GM21515 (cell line): ENCODE results near the gene NME3.
"Not testable (repeated sequence)": the region's sequence is repeated elsewhere in the genome, so short reads cannot be mapped to it uniquely, and the experiment has no call there.

Experiments
- ATAC-seq: cut with Tn5 transposase; IDR thresholded peaks from one replicate; pipeline ENCODE4 v1.9.1; 2021; ENCODE audit not compliant: unreplicated experiment

The NME3 gene

GRCh38 chr16:1754204-1754603, 17.1 kb downstream of the NME3 start:
- ATAC-seq = no peak

DNA sequence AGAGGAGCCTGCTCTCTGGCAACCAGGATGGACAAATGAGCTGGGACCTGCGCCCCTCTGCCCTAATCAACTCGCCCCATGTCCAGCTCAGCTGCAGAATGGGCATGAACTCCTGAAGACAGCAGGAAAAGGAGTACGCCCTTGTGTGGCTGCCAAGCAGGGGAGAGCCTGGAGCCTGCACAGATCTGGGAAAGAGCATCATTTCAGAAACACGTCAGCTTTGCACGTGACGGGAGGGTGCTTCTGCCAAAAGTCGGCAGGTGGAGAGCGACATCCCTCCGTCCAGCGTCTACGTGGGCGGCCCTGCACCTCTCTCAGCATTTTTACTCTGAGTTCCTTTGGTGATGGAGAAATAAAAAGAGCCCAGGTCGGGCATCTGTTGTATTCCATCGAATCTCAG, 18.5 kb downstream of the NME3 start:
- ATAC-seq = no peak

GRCh38 chr16:1751946-1752345, 19.4 kb downstream of the NME3 start:
- ATAC-seq = no peak

GRCh38 chr16:1749152-1750117, 21.9 kb downstream of the NME3 start:
- ATAC-seq = no peak

DNA sequence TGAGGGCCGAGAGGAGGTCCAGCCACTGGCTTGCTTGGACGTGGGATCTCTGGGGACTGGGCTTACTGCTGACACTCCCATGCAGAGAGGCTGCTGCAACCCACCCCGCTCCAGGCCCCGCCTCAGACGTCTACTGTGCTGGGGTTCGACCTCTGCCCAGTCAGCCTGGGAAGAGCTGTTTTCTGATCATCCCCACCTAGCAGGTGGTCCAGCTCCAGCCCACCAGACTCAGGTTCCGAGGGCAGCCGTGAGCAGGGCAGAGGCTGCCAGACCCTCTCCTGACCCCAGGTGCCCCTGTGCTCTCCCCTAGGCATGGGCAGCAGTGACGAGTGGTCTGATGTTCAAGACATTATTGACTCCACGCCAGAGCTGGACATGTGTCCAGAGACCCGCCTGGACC, 23.4 kb downstream of the NME3 start:
- ATAC-seq = no peak

- no peak for ATAC-seq
These were observed 24.6 kb downstream of the NME3 start for GRCh38 chr16:1746693-1747195.

- ATAC-seq = no peak
These were observed 25.2 kb downstream of the NME3 start for GRCh38 chr16:1745900-1746692.

- ATAC-seq = no peak
These were observed 26.0 kb downstream of the NME3 start for GRCh38 chr16:1745181-1745899.

DNA sequence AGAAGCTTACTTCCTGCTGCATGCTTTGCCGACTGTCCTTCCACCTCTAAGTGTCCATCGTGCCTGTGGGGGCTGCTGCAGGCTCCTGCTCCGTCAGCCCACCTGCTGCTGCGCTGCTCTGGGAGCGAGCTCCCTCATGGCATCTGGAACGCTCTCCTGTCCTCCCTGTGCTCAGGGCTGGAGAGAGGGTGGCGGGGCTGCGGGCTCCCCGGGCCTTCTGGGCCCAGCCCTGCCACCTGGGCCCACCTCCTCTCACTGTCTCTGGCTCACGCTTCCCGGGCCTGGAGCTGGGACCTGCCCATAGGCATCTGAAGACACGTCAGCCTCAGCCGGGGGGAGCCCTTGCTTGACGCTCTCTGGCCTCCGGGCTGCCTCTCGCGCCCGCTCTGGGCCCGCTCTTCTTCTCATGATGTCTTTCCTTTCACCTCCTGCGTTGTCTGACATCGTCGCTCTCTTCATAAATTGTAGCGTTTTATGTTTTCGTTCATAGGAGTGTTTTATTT, 27.0 kb downstream of the NME3 start:
- no peak for ATAC-seq

- ATAC-seq = no peak
These were observed 27.7 kb downstream of the NME3 start for GRCh38 chr16:1743376-1744337.

DNA sequence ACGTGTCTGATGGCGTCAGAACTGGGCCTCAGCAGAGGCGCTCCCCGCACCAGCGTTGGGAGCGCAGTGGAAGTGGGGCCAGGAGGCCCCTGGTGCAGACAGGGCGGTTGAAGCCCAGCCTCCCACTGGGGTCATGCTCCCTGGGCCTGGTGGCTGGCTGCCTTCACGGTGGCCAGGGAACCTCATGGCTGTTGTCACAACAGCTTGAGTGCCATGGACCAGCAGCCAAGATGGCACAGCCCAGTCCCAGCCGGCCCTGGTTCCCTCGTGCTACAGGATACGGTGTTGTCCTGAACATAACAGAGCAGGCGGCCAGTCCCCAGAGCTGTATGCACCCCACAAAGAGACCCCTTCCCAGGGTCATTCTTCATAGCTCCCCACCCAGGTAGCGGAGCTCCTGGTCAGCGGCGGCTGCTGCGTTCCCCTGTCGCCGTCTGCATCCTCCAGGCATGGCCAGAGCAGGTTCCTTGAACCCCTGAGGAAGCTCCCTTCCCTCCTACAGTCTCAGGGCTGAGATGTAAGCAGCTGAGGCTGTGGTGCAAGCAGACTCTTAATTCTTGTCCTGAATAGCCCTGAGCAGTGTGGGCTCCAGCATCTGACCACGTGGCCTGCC, 29.7 kb downstream of the NME3 start:
- no peak for ATAC-seq

DNA sequence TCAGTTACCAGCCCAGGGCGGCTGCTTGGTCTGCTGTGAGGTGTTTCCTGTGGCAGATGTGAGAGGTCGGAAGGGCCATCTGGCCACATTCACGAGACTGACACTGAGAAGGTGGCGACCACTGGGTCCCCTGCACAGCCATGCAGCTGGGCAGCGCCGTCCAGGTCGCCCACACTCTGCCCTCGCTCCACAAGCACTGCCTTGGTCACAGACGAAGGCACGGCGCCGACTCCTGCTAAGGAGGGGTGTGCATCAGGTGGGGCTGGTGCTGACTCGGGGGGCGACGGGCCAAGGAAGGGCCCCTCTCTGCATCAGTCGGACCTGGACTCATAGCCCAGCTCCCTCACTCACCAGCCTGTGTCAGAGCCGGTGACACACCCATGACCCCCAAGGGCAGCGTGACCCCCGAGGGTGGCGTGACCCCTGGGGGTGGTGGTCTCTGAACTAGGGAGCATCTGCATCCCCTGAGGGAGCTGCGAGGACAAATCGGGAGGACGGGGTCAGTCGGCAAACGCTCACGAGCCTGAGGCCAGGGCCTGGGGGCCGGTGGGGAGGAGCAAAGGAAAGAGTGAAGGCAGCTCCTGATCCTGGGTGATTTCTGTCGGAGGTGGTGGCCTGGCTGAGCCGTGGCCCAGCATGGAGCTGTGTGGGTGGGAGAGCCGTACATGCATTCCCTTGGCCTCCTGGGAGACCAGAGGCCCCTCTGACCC, 30.4 kb downstream of the NME3 start:
- ATAC-seq = no peak

DNA sequence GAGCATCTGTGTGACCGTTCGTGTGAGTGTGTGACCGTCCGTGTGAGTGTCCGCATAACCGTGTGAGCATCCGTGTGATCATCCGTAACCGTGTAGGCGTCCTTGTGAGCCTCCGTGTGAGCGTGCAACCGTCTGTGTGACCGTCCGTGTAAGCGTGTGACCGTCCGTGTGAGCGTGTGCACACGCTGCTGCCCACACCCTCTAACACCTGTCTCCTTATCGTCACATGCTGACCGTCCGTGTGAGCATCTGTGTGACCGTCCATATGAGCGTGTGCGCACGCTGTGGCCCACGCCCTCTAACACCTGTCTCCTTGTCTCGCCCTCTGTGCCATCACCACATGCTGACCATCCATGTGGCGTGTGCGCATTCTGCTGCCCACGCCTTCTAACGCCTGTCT, 31.1 kb downstream of the NME3 start:
- no peak for ATAC-seq

DNA sequence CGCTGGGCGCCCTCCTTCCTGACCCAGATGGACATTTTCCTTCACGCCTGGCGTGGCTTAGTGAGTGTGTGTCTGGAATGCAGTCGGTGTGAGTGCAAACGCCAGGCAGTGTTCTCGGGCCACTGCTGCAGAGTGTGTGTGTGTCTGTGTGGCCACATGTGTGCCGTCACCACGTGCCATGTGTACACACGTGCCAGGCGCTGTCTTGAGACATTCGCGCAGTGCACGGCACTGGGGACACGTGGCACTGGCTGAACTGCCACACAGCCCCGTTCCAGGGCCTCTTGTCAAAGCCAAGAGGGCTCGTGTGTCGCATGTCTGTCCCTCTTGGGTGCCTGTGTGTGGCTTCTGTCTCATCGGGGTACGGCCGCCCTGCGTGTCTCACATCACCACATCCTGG, 36.5 kb downstream of the NME3 start:
- ATAC-seq = no peak

GRCh38 chr16:1734123-1734522, 37.2 kb downstream of the NME3 start:
- ATAC-seq = no peak

DNA sequence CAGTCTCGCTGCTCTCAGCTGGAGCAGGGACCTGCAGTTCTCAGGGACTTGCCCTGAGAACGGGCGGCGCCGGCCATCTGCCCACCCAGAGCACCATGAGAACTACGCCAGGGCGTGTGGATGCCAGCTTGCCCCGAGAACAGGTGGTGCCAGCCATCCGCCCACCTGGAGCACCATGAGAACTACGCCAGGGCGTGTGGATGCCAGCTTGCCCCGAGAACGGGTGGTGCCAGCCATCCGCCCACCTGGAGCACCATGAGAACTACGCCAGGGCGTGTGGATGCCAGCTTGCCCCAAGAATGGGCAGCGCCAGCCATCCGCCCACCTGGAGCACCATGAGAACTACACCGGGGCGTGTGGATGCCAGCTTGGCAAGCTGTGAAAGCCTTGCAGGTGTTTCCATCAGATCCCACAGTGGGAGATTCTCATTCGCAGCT, 38.8 kb downstream of the NME3 start:
- ATAC-seq = not testable (repeated sequence)

- ATAC-seq = no peak
These were observed 39.3 kb downstream of the NME3 start for GRCh38 chr16:1732071-1732470.

- ATAC-seq = no peak
These were observed 39.7 kb downstream of the NME3 start for GRCh38 chr16:1731603-1732002.

- ATAC-seq = no peak
These were observed 40.3 kb downstream of the NME3 start for GRCh38 chr16:1731073-1731472.
